NCI-H2107 (cell line): Measurements from ENCODE around the gene SYNGAP1.
"Not testable (repeated sequence)": the region's sequence is repeated elsewhere in the genome, so short reads cannot be mapped to it uniquely, and the experiment has no call there.

Experiments
- DNase-seq: peaks from one replicate; lab custom pipeline; 2025; lab: John Stamatoyannopoulos, UW

The SYNGAP1 gene

DNA sequence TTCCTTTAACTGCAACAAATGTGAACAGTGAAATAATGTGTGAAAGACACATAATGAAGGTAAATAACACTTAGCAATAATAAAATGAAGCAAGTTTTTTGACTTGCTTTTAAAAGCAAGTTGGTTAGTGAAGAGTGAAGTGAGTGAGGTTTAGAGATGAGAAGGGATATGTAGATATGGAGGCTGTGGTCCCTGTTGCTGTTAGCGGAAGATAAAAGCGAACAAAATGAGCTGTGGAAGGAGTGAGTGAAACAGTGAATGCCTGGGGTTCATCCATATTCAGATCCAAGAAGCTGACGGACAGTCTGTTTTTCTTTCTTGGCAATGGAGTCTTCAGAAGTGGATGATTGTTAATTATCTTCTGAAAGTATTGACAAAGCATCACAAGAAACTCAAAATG, 58.0 kb downstream of the SYNGAP1 start:
- DNase-seq = no peak

DNA sequence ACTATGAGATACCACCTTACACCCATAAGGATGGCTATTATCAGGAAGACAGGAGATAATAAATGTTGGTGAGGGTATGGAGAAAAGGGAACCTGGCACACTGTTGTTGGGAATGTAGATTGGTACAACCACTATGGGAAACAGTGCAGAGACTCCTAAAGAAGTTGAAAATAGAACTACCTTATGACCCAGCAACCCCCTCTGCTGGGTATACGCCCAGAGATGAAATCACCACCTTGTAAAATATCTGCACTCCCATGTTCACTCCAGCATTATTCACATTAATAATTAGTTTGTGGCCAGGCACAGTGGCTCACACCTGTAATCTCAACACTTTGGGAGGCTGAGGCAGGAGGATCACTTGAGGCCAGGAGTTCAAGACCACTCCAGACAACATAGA, 61.3 kb downstream of the SYNGAP1 start:
- DNase-seq = no peak

DNA sequence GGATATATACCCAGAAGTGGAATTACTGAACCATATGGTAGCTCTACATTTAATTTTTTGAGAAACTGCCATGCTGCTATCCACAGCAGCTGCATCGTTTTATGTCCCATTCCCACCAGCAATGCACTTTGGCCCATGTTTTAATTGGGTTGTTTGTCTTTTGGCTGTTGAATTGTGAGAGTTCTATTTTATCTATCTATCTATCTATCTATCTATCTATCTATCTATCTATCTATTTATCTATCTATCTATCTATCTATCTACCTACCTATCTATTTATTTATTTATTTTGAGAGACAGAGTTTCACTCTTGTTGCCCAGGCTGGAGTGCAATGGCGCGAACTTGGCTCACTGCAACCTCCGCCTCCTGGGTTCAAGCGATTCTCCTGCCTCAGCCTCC, 62.8 kb downstream of the SYNGAP1 start:
- DNase-seq = not testable (repeated sequence)

DNA sequence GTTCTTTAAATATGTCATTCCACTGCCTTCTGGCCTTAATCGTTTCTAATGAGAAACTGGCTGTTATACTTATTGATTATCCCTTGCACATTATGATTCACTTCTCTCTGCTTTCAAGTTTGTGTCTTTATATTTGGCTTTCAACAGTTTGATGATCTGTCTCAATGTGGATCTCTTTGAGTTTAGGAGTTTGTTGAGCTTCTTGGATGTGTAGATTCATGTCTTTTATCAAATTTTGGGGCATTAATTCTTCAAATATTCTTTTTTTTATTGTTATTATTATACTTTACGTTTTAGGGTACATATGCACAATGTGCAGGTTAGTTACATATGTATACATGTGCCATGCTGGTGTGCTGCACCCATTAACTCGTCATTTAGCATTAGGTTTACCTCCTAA, 63.8 kb downstream of the SYNGAP1 start:
- DNase-seq = no peak

DNA sequence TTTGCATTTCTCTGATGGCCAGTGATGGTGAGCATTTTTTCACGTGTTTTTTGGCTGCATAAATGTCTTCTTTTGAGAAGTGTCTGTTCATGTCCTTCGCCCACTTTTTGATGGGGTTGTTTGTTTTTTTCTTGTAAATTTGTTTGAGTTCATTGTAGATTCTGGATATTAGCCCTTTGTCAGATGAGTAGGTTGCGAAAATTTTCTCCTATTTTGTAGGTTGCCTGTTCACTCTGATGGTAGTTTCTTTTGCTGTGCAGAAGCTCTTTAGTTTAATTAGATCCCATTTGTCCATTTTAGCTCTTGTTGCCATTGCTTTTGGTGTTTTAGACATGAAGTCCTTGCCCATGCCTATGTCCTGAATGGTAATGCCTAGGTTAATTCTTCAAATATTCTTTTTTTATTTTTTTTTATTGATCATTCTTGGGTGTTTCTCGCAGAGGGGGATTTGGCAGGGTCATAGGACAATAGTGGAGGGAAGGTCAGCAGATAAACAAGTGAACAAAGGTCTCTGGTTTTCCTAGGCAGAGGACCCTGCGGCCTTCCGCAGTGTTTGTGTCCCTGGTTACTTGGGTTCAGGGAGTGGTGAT, 64.9 kb downstream of the SYNGAP1 start:
- DNase-seq = not testable (repeated sequence)

DNA sequence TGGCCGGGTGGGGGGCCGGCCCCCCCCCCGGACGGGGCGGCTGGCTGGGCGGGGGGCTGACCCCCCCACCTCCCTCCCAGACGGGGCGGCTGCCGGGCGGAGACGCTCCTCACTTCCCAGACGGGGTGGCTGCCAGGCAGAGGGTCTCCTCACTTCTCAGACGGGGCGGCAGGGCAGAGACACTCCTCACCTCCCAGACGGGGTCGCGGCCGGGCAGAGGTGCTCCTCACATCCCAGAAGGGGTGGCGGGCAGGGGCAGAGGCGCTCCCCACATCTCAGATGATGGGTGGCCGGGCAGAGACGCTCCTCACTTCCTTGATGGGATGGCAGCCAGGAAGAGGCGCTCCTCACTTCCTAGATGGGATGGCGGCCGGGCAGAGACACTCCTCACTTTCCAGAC, 65.8 kb downstream of the SYNGAP1 start:
- DNase-seq = not testable (repeated sequence)

DNA sequence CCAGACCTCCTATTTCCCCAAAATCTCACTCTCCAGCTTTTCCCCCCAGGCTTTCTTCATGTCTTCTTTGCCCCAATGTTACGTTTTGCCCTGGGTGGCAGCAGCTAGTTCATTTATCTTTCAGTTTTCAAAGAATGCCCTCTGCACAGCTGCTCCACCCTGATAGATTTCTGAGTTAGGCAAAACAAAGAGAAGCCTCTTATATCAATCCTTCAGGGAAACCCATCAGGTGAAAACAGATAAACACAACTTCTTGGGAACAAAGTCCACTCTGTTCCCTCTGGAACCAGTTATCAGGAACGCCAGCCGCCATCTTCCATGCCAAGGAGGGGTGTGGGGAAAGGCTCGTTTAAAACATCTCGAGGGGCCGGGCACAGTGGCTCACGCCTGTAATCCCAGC, 68.5 kb downstream of the SYNGAP1 start:
- no peak for DNase-seq

DNA sequence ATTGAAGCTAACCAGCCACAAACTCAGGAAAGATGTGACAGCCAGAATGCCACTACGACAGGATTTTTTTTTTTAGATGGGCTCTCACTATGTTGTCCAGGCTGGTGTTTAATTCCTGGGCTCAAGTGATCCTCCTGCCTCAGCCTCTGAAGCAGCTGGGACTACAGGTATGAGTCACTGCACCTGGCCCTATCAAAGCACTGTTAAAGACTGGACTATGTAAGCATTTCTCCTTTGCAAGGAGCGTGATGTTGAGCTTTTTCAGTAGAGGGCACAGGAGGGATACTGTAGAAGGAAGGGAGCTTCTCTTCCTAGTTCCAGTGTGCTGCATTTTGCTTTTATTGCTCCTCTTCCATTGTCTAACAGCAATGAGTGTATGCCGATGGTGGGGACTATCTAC, 70.3 kb downstream of the SYNGAP1 start:
- no peak for DNase-seq

DNA sequence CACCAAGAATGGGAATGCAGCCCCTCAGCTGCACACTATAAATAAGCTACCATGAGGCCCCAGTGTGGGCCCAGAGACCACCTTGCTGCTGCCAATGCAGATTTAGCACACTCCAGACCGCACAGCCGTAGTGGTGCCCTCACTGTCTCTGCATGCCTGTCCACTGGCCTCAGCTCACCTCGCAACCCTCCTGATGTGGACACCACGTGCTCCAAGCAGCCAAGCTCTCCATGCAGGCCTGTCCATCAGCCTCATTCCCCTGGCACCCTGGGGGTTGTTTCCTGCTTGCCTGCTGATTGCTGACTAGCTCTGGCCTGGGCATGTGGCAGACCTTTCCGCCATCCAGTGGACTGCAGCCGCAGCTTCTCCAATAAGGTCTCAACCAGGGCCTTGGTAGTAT, 70.8 kb downstream of the SYNGAP1 start:
- DNase-seq = no peak

DNA sequence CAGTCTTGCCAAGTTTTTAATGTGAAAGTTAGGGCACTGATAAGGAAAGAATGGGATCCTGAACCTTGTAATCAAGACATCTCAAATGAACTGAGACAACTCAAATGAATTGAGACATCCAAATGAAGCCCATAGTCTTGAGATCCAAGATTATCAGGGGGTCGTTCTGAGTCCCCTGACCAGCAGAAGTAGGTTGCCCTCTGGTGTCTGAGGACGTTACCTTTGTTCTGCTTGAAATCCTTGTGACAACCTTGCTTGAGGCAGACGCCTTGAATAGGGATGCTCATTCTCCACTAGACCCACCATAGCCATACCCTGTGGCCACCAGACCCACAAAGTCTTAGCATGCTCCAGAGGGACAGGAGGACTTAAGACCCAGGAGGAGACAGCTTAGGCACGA, 72.2 kb downstream of the SYNGAP1 start:
- DNase-seq = no peak

DNA sequence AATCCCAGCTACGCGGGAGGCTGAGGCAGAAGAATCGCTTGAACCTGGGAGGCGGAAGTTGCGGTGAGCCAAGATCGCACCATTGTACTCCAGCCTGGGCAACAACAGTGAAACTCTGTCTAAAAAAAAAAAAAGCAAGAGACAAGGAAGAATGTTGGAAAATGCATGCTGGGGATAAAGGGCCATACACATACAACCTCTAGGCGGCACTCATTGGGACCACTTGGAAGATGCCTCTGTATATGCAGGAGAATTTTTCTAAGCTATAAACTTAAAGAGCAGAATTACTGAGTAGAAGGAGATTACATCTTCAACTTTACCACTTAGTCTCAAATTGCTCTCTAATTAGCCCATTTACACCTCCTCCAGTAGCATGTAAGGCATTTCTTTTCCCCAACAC, 77.3 kb downstream of the SYNGAP1 start:
- no peak for DNase-seq

DNA sequence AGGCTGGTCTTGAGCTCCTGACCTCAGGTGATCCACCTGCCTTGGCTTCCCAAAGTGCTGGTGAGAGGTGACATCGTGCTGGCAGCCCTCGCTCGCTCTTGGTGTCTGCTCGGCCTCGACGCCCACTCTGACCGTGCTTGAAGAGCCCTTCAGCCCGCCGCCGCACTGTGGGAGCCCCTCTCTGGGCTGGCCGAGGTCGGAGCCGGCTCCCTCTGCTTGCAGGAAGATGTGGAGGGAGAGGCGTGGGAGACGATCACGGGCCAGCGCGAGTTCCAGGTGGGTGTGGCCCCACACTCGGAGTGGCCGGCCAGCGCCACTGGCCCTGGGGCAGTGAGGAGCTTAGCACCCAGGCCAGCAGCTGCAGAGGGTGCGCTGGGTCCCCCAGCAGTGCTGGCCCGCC, 82.6 kb downstream of the SYNGAP1 start:
- no peak for DNase-seq

DNA sequence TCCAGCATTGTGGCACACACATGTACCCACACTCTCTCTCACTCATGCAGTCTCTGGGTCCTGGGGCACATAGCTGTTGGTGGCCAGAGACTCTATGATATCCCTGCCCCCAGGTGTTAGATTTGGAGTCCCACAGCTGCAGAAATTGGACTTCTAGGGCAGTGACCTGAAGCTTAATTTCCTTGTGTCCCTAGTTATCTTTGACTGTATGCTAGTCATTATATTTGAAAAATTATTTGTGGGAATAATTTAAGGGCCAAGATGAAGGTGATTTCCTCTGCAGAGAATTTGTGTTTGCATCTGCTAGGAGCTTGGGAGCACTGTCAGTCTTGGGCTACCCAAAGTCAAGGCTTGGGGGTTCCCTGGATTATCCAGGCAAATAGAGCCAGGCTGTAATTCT, 84.6 kb downstream of the SYNGAP1 start:
- no peak for DNase-seq
